ENCODE data around the gene NFYA.

Gene NFYA

GRCh38 chr6:41046084-41046483 lies 26.7 kb upstream of the NFYA start:
- no peak for DNase-seq (ENCODE audit: low spot score)

- DNase-seq (ENCODE audit: low spot score) = no peak
Measured at GRCh38 chr6:41047306-41047705, 25.5 kb upstream of the NFYA start.

- no peak for DNase-seq (ENCODE audit: low spot score)
Measured at GRCh38 chr6:41047745-41048732, 24.7 kb upstream of the NFYA start.

- no peak for DNase-seq (ENCODE audit: low spot score)
Measured at GRCh38 chr6:41049521-41049920, 23.3 kb upstream of the NFYA start.

- DNase-seq (ENCODE audit: low spot score) = no peak
Measured at GRCh38 chr6:41049955-41050354, 22.8 kb upstream of the NFYA start.

GRCh38 chr6:41050536-41050935 lies 22.2 kb upstream of the NFYA start:
- DNase-seq (ENCODE audit: low spot score) = no peak

- DNase-seq (ENCODE audit: low spot score) = peak; percentile 53
Measured at GRCh38 chr6:41051873-41052272, 20.9 kb upstream of the NFYA start.

GRCh38 chr6:41053041-41053440 lies 19.7 kb upstream of the NFYA start, which contains the start of gene APOBEC2:
APOBEC2 (plus strand) TSS chr6:41053202; CDS start chr6:41053348, 146 bp downstream.
- DNase-seq (ENCODE audit: low spot score) = no peak

GRCh38 chr6:41054511-41054910 lies 18.3 kb upstream of the NFYA start:
- DNase-seq (ENCODE audit: low spot score) = no peak

- DNase-seq (ENCODE audit: low spot score) = peak; percentile 30
Measured at GRCh38 chr6:41055149-41055548, 17.6 kb upstream of the NFYA start.

GRCh38 chr6:41056768-41057490 lies 15.8 kb upstream of the NFYA start:
- no peak for DNase-seq (ENCODE audit: low spot score)

- no peak for DNase-seq (ENCODE audit: low spot score)
Measured at GRCh38 chr6:41058783-41059181, 14.0 kb upstream of the NFYA start.

- no peak for DNase-seq (ENCODE audit: low spot score)
Measured at GRCh38 chr6:41059556-41059955, 13.2 kb upstream of the NFYA start.

GRCh38 chr6:41061196-41061726 lies 11.5 kb upstream of the NFYA start:
- DNase-seq (ENCODE audit: low spot score) = no peak

- no peak for DNase-seq (ENCODE audit: low spot score)
Measured at GRCh38 chr6:41062056-41062455, 10.7 kb upstream of the NFYA start.

GRCh38 chr6:41063884-41064285 lies 8.9 kb upstream of the NFYA start:
- no peak for DNase-seq (ENCODE audit: low spot score)

GRCh38 chr6:41064841-41065240 lies 7.9 kb upstream of the NFYA start:
- DNase-seq (ENCODE audit: low spot score) = no peak

GRCh38 chr6:41065550-41066026 lies 7.2 kb upstream of the NFYA start:
- no peak for DNase-seq (ENCODE audit: low spot score)

GRCh38 chr6:41066867-41067304 lies 5.9 kb upstream of the NFYA start:
- DNase-seq (ENCODE audit: low spot score) = peak; percentile 74

GRCh38 chr6:41071501-41071922 lies 1.3 kb upstream of the NFYA start:
- DNase-seq (ENCODE audit: low spot score) = no peak

GRCh38 chr6:41071923-41072835 lies 595 bp upstream of the NFYA start, which contains the start of gene OARD1:
OARD1 (minus strand) TSS chr6:41072356; CDS start chr6:41071634, 722 bp downstream.
- peak; percentile 99 for DNase-seq (ENCODE audit: low spot score)

All from NAMALWA (cell line).